ENCODE data around the gene ITGA3. TPM values are rescaled to one million over a fixed set of nuclear protein-coding genes. Genes with fewer than 3 reads are reported as not detected.

ITGA3 gene
- polyA plus RNA-seq, 1 of the 3 experiments (the other 2 are of a cell fraction) = 766 TPM

DNA sequence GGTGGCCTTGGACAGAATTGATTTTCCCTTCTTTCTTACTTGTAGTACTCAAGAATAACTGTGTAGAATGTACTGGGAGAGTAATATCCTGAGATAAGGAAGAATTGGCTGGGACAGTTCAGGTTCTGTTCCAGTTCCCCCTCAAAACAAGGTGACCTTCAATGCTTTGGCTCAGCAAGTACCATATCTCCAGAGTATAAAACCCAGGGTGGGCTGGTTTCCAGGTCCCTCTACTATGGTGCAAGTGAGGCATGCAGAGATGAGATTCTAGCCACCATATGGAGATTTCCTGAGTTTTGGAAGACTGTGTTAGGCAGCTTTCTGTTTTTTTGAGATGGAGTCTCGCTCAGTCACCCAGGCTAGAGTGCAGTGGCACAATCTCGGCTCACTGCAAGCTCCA is 42.8 kb upstream of the ITGA3 start:
- CTCF ChIA-PET = interaction anchor here (0.6 to 3.4 kb wide), 3 partner anchors 12 to 1043 kb away, joined by 3 to 29 read pairs (median 3); no protein-coding TSS in a partner anchor
- Histone ChIP-seq H3K36me3 (replicated peaks in 1 of 2; ENCODE audit: control insufficient read depth in 1 of 2, insufficient read depth in 2 of 2, low read length in 1 of 2) (no peaks in the 10 kb centered on the region), H3K79me2 (ENCODE audit: insufficient read depth) (no peaks in the 10 kb centered on the region), H4K20me1 (ENCODE audit: insufficient read depth) (no peaks in the 10 kb centered on the region), H3K9me2 (no peaks in the 10 kb centered on the region), H3K27ac (ENCODE audit: low read depth in 2 of 2, low read length in 1 of 2) (no peak overlapping the region), H3K4me2 (no peak overlapping the region), H3K4me1 (ENCODE audit: control insufficient read depth in 1 of 2, insufficient read depth in 2 of 2, low read depth in 1 of 2, low read length in 1 of 2) (no peaks in the 10 kb centered on the region), H3K4me3 (ENCODE audit: low read depth in 2 of 2, low read length in 1 of 2) (no peak overlapping the region), H3K27me3 (ENCODE audit: insufficient read depth) (no peaks in the 10 kb centered on the region), H3K9ac (no peak overlapping the region), H3F3A (replicated peaks; ENCODE audit: insufficient read depth) (peaks cover 5% of the 10 kb centered on the region), H2AFZ (ENCODE audit: low read depth) (no peak overlapping the region), H3K9me3 (0 out of 2 replicates have a peak, but pooled peaks cover 12% of the 10 kb centered on the region)
- WGBS (ENCODE audit: low lambda C conversion rate) = 3% methylated on average over 2 of the region's 2 CpGs
- POLR2A ChIA-PET = no interaction called here
- no peak for DNase-seq
- TF ChIP-seq, protein P1, sequence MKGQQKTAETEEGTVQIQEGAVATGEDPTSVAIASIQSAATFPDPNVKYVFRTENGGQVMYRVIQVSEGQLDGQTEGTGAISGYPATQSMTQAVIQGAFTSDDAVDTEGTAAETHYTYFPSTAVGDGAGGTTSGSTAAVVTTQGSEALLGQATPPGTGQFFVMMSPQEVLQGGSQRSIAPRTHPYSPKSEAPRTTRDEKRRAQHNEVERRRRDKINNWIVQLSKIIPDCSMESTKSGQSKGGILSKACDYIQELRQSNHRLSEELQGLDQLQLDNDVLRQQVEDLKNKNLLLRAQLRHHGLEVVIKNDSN (IDR thresholded peaks at IDR 0.05; ENCODE audit: borderline replicate concordance, low read depth) = no peak
- TF ChIP-seq NRF1 (IDR thresholded peaks at IDR 0.05; ENCODE audit: low read depth, low read length) (no peak), GABPA (IDR thresholded peaks at IDR 0.05; ENCODE audit: low read depth) (no peak), RXRA (IDR thresholded peaks at IDR 0.05; ENCODE audit: borderline replicate concordance, low read depth) (no peak), JUND (IDR thresholded peaks at IDR 0.05) (no peak)
- TF ChIP-seq, protein P2, sequence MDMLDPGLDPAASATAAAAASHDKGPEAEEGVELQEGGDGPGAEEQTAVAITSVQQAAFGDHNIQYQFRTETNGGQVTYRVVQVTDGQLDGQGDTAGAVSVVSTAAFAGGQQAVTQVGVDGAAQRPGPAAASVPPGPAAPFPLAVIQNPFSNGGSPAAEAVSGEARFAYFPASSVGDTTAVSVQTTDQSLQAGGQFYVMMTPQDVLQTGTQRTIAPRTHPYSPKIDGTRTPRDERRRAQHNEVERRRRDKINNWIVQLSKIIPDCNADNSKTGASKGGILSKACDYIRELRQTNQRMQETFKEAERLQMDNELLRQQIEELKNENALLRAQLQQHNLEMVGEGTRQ (IDR thresholded peaks at IDR 0.05; ENCODE audit: borderline replicate concordance, low read depth, low read length) = no peak

DNA sequence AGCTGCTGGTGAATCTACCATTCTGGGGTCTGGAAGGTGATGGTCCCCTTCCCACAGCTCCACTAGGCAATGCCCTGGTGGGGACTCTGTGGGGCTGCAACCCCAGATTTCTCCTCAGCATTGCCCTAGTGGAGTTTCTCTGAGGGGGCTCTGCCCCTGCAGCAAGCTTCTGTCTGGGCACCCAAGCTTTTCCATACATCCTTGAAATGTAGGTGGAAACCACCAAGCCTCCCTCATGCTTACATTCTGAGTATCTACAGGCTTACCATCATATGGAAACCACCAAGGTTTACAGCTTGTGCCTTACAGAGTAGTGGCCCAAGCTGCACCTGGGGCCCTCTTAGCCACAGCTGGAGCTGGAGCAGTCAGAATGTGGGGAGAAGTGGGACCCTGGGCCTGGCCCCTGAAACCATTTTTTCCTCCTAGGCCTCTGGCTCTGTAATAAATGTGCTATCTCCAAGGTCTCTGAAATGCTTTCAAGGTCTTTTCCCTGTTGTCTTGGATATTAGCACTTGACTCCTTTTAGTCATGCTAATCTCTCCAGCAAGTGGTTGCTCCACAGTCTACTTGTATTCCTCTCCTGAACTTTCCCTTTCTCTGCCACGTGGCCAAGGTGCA is 41.3 kb upstream of the ITGA3 start:
- no peaks in the 10 kb centered on the region for H3K9me2 ChIP-seq
- DNase-seq = no peak
- H3K27ac ChIP-seq (ENCODE audit: low read depth in 2 of 2, low read length in 1 of 2) = no peak overlapping the region
- no peaks in the 10 kb centered on the region for H4K20me1 ChIP-seq (ENCODE audit: insufficient read depth)
- H3K4me2 ChIP-seq = no peak overlapping the region
- no peak overlapping the region for H3K9ac ChIP-seq
- H3K36me3 ChIP-seq (replicated peaks in 1 of 2; ENCODE audit: control insufficient read depth in 1 of 2, insufficient read depth in 2 of 2, low read length in 1 of 2) = no peaks in the 10 kb centered on the region
- H3K4me3 ChIP-seq (ENCODE audit: low read depth in 2 of 2, low read length in 1 of 2) = no peak overlapping the region
- TF ChIP-seq, protein P1 (IDR thresholded peaks at IDR 0.05; ENCODE audit: borderline replicate concordance, low read depth) = no peak
- TF ChIP-seq POLR2AphosphoS5 (IDR thresholded peaks at IDR 0.05; ENCODE audit: low read depth, low read length) (no peak), TCF12 (IDR thresholded peaks at IDR 0.05) (no peak), NRF1 (IDR thresholded peaks at IDR 0.05; ENCODE audit: low read depth, low read length) (no peak), GATA2 (CRISPR knock-in tag; IDR thresholded peaks at IDR 0.05) (no peak), SMC3 (IDR thresholded peaks at IDR 0.05; ENCODE audit: low read depth, low read length) (no peak)
- WGBS (ENCODE audit: low lambda C conversion rate) = 2% methylated on average over 1 of the region's 1 CpG
- H2AFZ ChIP-seq (ENCODE audit: low read depth) = no peak overlapping the region
- H3K4me1 ChIP-seq (ENCODE audit: control insufficient read depth in 1 of 2, insufficient read depth in 2 of 2, low read depth in 1 of 2, low read length in 1 of 2) = no peaks in the 10 kb centered on the region
- H3K27me3 ChIP-seq (ENCODE audit: insufficient read depth) = no peaks in the 10 kb centered on the region
- CTCF ChIA-PET = interaction anchor here (0.8 to 9.5 kb wide), 7 partner anchors 11 to 252 kb away, joined by 3 to 90 read pairs (median 10); no protein-coding TSS in a partner anchor
- H3K79me2 ChIP-seq (ENCODE audit: insufficient read depth) = no peaks in the 10 kb centered on the region
- POLR2A ChIA-PET = no interaction called here
- H3F3A ChIP-seq (replicated peaks; ENCODE audit: insufficient read depth) = peaks cover 10% of the 10 kb centered on the region
- 0 out of 2 replicates have a peak, but pooled peaks cover 12% of the 10 kb centered on the region for H3K9me3 ChIP-seq
